Activated T-cell treated with anti-CD3 and anti-CD28 coated beads, Interleukin-2, amount 50 U/mL, for 24 hours (primary cell): ENCODE results near the gene ADAM17.
"Not testable (repeated sequence)": the region's sequence is repeated elsewhere in the genome, so short reads cannot be mapped to it uniquely, and the experiment has no call there.

Experiments used
- DNase-seq: peaks from one replicate; pipeline ENCODE4 v3.0.0-alpha.2; 2020
- H3K27ac Mint-ChIP-seq: 2 replicates; pipeline ENCODE4 v1.8.0; 2020; ENCODE audit warnings: mild to moderate bottlenecking, mixed read lengths
- H3K27me3 Mint-ChIP-seq: 2 replicates; pipeline ENCODE4 v1.8.0; 2020; ENCODE audit warnings: mixed read lengths
- H3K36me3 Mint-ChIP-seq: 2 replicates; pipeline ENCODE4 v1.8.0; 2020; ENCODE audit warnings: low read depth, mixed read lengths
- H3K4me1 Mint-ChIP-seq: 2 replicates; pipeline ENCODE4 v1.8.0; 2020; ENCODE audit warnings: low read depth, mixed read lengths
- H3K4me3 Mint-ChIP-seq: 2 replicates; pipeline ENCODE4 v1.8.0; 2020; ENCODE audit warnings: mild to moderate bottlenecking, moderate library complexity, mixed read lengths
- H3K9me3 Mint-ChIP-seq: 2 replicates; pipeline ENCODE4 v1.8.0; 2020; ENCODE audit warnings: mixed read lengths

ADAM17 gene

DNA sequence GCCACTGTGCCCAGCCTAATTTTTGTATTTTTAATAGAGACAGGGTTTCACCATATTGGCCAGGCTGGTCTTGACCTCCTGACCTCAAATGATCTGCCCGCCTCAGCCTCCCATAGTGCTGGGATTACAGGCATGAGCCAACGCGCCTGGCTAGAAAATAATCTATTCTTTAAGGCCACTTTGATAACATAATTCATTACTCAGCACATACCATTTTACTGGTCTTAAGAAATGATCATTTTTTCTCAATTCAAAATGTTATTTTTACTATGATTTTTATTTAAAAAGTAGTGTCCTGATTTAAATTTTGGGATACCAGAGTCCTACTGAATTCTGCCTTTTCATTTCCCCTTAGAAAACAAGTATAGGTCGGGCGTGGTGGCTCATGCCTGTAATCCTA, 27.0 kb upstream of the ADAM17 start:
- DNase-seq: no peak
- no peak overlapping the region for H3K4me3 Mint-ChIP-seq
- H3K9me3 Mint-ChIP-seq: no peaks in the 10 kb centered on the region
- peaks cover 11% of the 10 kb centered on the region for H3K4me1 Mint-ChIP-seq
- no peaks in the 10 kb centered on the region for H3K27me3 Mint-ChIP-seq
- peaks cover 62% of the 10 kb centered on the region for H3K36me3 Mint-ChIP-seq
- H3K27ac Mint-ChIP-seq: no peak overlapping the region

DNA sequence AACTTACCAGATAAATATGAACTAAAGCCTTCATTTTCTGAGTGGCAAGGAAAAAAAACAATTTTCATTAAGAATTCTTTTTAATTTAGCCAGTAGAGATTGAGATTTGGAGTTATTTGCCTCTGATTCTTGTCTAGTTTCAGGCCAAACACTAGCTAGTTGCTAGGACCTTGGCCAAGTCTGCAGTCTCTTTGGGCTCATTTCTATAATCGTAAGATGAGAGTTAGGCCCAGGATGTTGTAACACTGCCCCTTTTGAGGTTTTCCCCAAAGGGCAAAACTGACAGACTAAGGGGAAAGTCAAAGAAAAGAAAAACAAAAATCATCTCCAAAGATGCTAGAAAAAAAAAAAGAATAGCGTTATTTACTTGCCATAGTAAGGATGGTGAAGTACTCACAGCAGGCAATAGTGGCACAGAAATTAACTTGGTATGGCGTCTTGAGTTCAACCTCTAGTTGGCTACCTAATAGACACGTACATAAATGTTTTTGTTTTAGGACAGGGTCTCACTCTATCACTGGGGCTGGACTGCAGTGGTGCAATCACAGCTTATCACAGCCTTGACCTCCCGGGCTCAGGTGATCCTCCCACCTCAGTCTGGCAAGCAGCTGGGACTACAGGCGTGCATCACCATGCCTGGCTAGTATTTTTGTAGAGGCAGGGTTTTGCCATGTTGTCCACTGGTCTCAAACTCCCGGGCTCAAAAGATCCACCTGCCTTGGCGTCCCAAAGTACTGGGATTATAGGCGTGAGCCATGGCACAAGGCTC, 23.0 kb upstream of the ADAM17 start:
- H3K36me3 Mint-ChIP-seq: peaks cover 22% of the 10 kb centered on the region
- H3K9me3 Mint-ChIP-seq: no peaks in the 10 kb centered on the region
- DNase-seq: no peak
- peaks cover 13% of the 10 kb centered on the region for H3K4me1 Mint-ChIP-seq
- no peaks in the 10 kb centered on the region for H3K27me3 Mint-ChIP-seq
- no peak overlapping the region for H3K4me3 Mint-ChIP-seq
- peak overlapping the region; percentile 28 for H3K27ac Mint-ChIP-seq

DNA sequence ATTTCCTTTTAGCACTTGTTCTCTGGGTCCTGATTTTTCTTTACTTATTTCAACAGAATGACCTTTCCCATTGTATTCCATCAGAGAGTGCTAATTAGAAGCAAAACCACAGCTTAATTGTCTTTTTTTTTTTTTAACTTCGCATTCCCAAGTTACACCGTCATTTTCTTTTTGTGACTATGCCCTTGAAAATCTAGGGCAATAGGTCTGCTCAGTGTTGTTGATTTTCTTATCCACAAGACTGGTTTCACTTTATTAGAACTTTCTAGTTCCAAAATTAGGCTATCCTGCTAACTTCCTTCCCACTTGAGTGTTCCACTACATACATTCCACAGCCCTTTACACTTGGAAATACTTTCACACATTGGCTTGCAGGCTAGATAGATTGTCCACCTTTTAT, 18.7 kb upstream of the ADAM17 start:
- no peak overlapping the region for H3K4me3 Mint-ChIP-seq
- H3K9me3 Mint-ChIP-seq: no peaks in the 10 kb centered on the region
- peaks cover 20% of the 10 kb centered on the region for H3K4me1 Mint-ChIP-seq
- no peak for DNase-seq
- peak overlapping the region; percentile 41 for H3K27ac Mint-ChIP-seq
- no peaks in the 10 kb centered on the region for H3K27me3 Mint-ChIP-seq
- H3K36me3 Mint-ChIP-seq: no peaks in the 10 kb centered on the region

DNA sequence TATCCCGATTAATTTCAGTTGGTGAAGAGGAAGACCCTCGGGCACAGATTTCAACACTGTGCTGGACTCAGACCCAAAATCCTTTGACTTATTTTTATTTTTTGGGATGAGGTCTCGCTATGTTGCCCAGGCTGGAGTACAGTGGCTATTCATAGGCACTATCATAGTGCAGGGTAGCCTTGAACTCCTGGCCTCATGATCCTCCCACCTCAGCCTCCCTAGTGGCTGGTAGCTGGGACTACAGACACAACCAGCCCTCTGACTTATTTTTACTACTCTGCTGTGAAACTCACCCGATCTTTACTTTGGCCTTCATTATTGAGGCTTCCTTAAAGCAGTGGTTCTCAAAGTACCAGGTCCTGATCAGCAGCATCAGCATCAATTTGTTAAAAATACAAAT, 18.2 kb upstream of the ADAM17 start:
- no peak overlapping the region for H3K27ac Mint-ChIP-seq
- no peak for DNase-seq
- H3K36me3 Mint-ChIP-seq: no peaks in the 10 kb centered on the region
- no peak overlapping the region for H3K4me3 Mint-ChIP-seq
- H3K27me3 Mint-ChIP-seq: no peaks in the 10 kb centered on the region
- no peaks in the 10 kb centered on the region for H3K9me3 Mint-ChIP-seq
- peaks cover 20% of the 10 kb centered on the region for H3K4me1 Mint-ChIP-seq

DNA sequence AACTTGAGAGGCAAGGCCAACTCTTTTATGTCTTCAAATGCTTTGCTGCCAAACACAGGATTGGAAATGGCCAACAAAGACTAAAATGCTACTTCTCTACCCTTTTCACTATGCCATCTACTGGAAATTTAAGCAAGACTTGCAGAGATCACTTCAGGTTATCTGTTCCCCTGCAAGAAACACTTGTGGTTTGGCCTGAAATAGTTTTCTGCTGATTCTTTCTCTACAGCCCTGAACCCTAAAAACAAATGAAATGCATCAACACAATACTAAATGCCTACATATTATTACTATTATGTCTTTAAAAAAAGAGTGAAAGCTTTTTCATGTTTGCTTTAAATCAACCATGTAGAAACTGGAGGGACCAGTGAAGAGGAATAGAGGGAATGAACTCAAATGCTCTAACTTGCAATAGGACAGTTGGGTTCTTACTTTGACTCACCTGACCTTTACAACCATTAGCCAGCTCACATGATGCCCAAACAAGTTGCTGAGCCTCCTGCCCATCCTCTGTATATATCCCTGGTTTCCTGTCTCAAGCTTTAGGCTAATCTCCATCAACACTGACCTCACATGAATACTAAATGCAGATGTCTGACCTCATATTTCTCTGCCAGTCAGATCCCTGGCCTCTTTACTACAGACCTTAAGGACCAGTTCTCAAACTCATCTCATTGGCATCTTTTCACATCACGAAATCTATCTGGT, 17.5 kb upstream of the ADAM17 start:
- no peaks in the 10 kb centered on the region for H3K27me3 Mint-ChIP-seq
- no peak overlapping the region for H3K4me3 Mint-ChIP-seq
- no peaks in the 10 kb centered on the region for H3K36me3 Mint-ChIP-seq
- DNase-seq: no peak
- peaks cover 20% of the 10 kb centered on the region for H3K4me1 Mint-ChIP-seq
- H3K9me3 Mint-ChIP-seq: no peaks in the 10 kb centered on the region
- H3K27ac Mint-ChIP-seq: no peak overlapping the region

DNA sequence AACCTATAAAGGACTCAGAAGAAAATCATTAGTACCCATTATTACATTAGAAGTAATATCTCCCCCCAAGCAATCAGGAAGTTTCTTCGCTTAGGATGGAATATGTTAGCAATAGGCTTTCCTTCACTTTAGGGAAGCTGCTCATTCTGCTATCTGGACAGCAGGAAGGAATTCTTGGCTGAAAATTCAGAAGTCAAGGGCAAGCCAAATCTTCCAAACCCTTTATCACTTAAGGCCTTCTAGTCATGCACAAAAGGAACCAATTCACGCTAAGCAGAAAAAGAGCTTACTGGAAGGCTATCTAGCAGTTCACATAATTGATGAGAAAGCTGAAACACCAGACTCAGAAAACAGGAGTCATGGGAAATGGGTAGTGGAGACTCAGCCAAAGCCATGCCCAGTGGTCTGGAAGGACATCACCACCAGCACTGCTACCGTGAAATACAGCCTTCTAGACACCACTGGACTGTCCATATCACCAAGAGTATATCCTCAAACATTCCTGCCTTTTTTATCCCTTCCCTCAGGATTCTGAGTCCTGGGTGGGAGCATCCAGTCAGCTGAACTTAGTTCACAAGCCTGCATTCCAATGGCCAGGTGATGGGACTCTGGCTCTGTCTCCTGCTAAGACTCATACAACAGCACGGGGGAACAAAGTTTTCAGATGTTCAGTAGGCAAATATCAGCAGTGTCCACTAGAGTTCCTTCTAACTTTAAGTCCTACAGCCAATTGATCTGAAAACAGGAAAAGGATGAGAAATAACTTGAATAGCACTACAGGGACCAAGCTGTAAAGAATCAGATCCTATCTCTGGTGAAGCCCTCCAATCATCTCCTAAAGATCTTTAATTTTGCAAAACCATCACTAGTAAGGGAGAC, 14.8 kb upstream of the ADAM17 start:
- Mint-ChIP-seq H3K9me3 (no peaks in the 10 kb centered on the region), H3K27ac (no peak overlapping the region), H3K36me3 (no peaks in the 10 kb centered on the region), H3K4me3 (no peak overlapping the region), H3K27me3 (no peaks in the 10 kb centered on the region), H3K4me1 (peaks cover 22% of the 10 kb centered on the region)
- DNase-seq: no peak

DNA sequence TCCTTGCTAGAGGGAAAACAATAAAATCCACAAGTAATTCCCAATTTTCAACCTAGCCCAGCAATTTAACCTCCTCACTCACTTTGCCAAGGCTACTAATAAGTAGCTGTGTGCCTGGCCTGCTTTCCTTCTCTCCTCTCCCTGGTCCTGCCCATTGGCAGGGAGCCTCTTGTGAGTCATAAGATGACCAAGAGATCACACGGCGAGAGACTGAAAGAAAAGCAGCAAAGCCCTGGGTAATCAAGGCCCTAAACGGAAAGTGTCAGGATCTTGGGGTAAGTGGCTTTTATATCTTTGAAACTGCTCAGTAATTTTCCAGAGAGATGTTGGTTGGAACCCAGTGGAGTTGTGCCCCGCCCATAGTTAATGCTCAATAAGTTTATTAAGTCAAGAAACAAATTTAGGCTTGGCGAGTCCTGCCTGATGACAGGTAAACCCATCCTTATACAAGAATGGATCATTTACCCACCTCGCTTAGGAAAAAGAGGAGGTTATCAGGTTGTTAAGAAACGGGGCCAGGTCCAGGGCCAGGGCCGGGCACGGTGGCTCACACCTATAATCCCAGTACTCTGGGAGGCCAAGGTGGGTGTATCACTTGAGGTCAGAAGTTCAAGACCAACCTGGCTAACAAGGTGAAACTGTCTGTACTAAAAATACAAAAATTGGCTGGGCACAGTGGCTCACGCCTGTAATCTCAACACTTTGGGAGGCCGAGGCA, 10.0 kb upstream of the ADAM17 start:
- H3K9me3 Mint-ChIP-seq: no peaks in the 10 kb centered on the region
- no peak overlapping the region for H3K4me3 Mint-ChIP-seq
- no peaks in the 10 kb centered on the region for H3K27me3 Mint-ChIP-seq
- no peaks in the 10 kb centered on the region for H3K36me3 Mint-ChIP-seq
- H3K4me1 Mint-ChIP-seq: peaks cover 4% of the 10 kb centered on the region
- no peak overlapping the region for H3K27ac Mint-ChIP-seq
- DNase-seq: no peak

DNA sequence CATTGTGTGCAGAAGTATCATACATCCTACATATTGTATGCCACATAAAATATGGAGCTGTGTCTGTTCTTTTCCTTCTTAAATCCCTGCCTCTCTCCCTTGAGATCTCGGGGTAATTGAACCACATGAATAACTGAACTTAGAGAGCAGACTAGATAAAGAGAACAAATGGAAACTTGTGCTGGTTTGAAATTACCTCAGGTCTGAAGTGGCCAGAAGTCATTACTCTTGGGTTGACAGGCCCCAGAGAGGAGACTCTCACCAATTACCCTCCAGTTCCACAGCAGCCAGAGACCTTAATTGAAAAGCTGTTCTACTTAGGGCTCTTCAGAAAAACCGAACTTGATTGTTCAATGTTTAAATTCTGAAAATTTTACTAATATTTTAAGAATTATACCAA, 5.0 kb upstream of the ADAM17 start:
- DNase-seq: no peak
- H3K4me3 Mint-ChIP-seq: no peak overlapping the region
- peaks cover 23% of the 10 kb centered on the region for H3K4me1 Mint-ChIP-seq
- peak overlapping the region; percentile 26 for H3K27ac Mint-ChIP-seq
- H3K27me3 Mint-ChIP-seq: no peaks in the 10 kb centered on the region
- peaks cover 19% of the 10 kb centered on the region for H3K36me3 Mint-ChIP-seq
- no peaks in the 10 kb centered on the region for H3K9me3 Mint-ChIP-seq

DNA sequence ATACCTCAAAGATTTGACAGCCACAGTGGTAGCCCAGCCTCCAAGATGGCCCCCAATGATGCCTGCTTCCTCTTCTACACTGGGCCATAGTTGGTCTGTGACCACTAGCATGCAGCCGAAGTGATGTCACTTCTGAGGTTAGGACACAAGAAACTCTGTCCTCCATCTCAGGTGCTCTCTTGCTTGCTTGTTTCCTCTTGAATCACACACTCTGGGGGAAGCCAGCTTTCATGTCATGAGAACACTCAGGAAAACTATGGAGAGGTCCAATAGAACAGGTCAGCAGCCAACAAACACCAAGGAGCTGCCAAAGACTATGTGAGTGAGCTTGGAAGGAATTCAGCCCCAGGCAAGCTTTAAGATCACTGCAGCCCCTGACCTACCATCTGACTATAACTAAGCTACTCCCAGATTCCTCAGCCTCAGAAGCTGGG, 3.3 kb upstream of the ADAM17 start:
- no peak overlapping the region for H3K4me3 Mint-ChIP-seq
- H3K27ac Mint-ChIP-seq: peak overlapping the region; percentile 66
- DNase-seq: no peak
- peaks cover 32% of the 10 kb centered on the region for H3K4me1 Mint-ChIP-seq
- H3K9me3 Mint-ChIP-seq: no peaks in the 10 kb centered on the region
- no peaks in the 10 kb centered on the region for H3K27me3 Mint-ChIP-seq
- H3K36me3 Mint-ChIP-seq: peaks cover 31% of the 10 kb centered on the region

DNA sequence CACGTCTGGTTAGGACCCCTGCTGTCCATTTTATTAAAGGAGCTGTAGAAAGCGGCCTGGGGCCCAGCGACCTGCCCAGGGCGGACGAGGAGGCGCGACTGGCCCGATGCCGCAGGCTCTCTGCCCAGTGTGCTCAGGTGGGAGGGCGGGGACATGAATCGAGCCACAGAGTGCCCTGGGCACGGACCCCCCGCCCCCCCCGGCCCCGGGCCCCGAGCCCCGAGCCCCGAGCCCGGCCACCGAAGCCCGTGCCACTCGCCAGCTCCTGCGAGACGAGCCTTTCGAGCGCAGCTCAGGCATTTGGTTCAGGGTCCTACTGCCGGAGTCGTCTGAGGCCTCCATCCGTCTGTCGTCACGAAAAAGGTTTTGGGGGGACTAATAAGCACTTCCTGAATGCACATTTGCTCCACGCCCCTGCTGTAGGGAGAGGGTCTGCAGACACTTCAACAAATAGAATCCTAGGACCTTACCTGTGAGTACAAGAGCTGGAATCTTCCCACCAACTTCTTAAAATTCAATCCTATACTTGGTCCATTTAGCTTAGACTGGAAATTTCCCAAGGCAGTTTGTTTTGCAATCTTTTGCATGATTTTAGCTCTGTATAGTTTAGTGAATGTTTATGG, 602 bp upstream of the ADAM17 start:
- Mint-ChIP-seq H3K4me1 (peaks cover 55% of the 10 kb centered on the region), H3K27ac (peak overlapping the region; percentile 98), H3K36me3 (peaks cover 31% of the 10 kb centered on the region), H3K4me3 (peak overlapping the region; percentile 96), H3K27me3 (no peaks in the 10 kb centered on the region), H3K9me3 (no peaks in the 10 kb centered on the region)
- no peak for DNase-seq

DNA sequence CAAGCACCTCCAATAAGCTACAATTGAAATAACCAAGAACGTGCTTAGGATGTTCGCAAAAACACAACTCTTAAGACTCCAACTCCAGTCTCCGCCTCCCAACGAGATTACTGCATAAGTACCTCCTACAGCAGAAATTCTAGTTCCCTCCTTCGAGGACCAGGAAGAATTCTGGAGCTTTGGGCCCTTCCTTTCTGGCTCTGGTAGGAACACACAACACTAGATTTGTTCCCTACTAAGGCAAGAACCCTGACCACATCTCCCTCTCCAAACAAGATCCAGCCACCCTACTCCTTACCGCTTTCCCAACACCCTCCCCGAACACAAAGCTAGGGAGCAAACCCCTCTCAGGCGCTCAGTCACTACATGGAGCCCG, 721 bp downstream of the ADAM17 start:
- Mint-ChIP-seq H3K27ac (peak overlapping the region; percentile 98), H3K36me3 (peaks cover 33% of the 10 kb centered on the region), H3K4me1 (peaks cover 58% of the 10 kb centered on the region), H3K27me3 (no peaks in the 10 kb centered on the region), H3K4me3 (peak overlapping the region; percentile 96), H3K9me3 (no peaks in the 10 kb centered on the region)
- no peak for DNase-seq

DNA sequence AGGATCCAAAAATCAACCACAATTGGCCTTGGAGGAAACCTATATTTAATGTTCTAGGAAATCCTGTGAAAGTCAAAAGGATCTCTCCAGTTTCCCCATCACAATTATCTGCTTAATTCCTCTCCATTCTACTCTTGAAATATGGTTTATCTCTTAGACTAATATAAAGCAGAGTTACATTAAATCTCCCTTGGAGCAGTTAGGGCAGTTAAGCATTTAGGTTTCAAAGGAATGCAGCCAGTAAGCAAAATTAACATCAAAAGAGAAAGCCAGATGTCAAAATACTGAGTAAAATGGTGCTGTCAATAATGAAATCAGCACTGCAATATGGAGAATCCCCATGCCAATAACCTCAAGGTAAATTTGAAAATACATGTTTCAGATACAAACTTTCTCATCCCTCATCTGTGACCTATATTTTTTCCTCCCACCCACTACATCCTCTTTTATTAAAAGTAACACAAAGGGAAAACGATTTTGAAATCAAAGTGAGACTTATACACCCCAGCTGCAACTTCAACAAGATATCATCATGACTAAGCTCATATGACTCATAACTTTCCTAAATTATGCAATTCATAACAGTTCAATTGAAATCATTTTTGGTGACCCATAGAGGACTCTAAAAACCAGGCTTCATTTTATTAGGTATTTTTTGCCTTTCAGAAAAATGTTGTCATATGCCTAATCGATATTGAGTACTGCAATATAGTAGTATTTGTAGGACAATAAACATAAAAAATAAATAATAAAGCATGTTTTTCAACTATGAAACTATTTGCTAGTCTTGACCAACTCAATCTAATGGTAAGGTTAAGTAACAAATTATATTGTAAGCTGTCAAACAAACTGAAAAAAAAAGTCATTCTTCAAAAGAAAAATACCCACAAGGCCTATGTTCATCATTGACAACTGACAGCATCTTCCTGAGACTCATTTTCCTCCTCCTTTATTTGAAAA, 3.1 kb downstream of the ADAM17 start:
- no peaks in the 10 kb centered on the region for H3K9me3 Mint-ChIP-seq
- DNase-seq: no peak
- H3K4me1 Mint-ChIP-seq: peaks cover 70% of the 10 kb centered on the region
- H3K4me3 Mint-ChIP-seq: peak overlapping the region; percentile 96
- peak overlapping the region; percentile 98 for H3K27ac Mint-ChIP-seq
- H3K27me3 Mint-ChIP-seq: no peaks in the 10 kb centered on the region
- peaks cover 26% of the 10 kb centered on the region for H3K36me3 Mint-ChIP-seq

DNA sequence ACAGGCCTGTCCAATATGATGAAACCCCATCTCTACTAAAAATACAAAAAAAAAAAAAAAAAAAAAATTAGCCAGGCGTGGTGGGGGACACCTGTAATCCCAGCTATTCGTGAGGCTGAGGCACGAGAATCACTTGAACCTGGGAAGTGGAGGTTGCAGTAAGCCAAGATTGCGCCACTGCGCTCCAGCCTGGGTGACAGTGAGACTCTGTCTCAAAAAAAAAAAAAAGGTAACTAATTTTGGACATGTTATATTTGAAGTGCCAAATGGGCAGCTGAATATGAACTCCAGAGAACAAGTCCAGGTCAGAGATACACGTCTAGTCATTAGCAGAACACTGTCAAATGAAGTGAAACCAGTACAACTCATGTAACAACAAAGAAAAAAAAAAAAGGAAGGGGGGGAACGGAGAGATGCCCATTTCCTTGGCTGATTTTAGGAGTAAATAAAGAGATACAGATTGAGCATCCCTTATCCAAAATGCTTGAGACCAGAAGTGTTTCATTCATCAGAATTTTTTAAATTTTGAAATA, 4.7 kb downstream of the ADAM17 start:
- peak overlapping the region; percentile 78 for H3K27ac Mint-ChIP-seq
- H3K9me3 Mint-ChIP-seq, H3K27me3 Mint-ChIP-seq, DNase-seq: not testable (repeated sequence)
- peak overlapping the region; percentile 16 for H3K4me3 Mint-ChIP-seq
- H3K4me1 Mint-ChIP-seq: peaks cover 70% of the 10 kb centered on the region
- H3K36me3 Mint-ChIP-seq: peaks cover 21% of the 10 kb centered on the region
